Astrocyte (in vitro differentiated cells and primary cell): ENCODE data around the gene TCP11.

Source experiments
- EZH2 ChIP-seq: IDR thresholded peaks from 2 replicates; pipeline ENCODE4 v1.6.1; 2012; ENCODE audit warnings: mild to moderate bottlenecking, low read length, inconsistent platforms; ENCODE audit not compliant: insufficient read depth
- TF ChIP-seq, protein P1 (sequence below): IDR thresholded peaks from 2 replicates; pipeline ENCODE4 v1.5.1; 2011; ENCODE audit warnings: low read depth, mild to moderate bottlenecking, inconsistent platforms, low read length, moderate library complexity; ENCODE audit not compliant: insufficient read depth

- TF ChIP-seq EZH2, result no peak
- TF ChIP-seq, protein P1, sequence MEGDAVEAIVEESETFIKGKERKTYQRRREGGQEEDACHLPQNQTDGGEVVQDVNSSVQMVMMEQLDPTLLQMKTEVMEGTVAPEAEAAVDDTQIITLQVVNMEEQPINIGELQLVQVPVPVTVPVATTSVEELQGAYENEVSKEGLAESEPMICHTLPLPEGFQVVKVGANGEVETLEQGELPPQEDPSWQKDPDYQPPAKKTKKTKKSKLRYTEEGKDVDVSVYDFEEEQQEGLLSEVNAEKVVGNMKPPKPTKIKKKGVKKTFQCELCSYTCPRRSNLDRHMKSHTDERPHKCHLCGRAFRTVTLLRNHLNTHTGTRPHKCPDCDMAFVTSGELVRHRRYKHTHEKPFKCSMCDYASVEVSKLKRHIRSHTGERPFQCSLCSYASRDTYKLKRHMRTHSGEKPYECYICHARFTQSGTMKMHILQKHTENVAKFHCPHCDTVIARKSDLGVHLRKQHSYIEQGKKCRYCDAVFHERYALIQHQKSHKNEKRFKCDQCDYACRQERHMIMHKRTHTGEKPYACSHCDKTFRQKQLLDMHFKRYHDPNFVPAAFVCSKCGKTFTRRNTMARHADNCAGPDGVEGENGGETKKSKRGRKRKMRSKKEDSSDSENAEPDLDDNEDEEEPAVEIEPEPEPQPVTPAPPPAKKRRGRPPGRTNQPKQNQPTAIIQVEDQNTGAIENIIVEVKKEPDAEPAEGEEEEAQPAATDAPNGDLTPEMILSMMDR, result no peak
These were observed 49.2 kb upstream of the TCP11 start for GRCh38 chr6:35190306-35190705.
